ENCODE results near the gene ST8SIA3.

ST8SIA3 gene

DNA sequence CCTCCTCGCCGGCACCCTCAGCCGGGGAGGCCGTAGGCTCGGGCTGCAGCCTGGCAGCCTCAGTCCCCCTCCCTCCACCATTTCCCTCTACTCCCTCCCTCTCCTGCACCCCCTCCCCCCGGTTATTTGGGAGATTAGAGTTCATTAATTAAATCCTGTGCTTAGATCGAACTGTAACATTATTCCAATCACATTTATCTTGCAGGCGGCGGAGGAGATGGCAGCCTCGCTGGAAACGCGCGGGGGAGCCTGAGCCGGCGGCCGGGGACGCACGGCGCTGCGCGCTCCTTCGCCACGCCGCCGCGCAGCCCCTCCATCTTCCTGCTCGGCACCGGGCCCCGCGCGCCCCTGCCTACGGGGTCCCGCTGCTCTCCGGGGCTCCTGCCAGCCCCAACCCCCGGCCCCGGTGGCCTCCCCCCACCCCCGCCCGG is at the start of gene ST8SIA3:
TSS of gene ST8SIA3 (plus strand) at position 287 of the 431 bp plus-strand sequence. CDS start 290 bp downstream, outside the sequence.
- DNase-seq: no peak

- no peak for DNase-seq
Measured at GRCh38 chr18:57311472-57311871, 40.9 kb upstream of the ST8SIA3 start.

DNA sequence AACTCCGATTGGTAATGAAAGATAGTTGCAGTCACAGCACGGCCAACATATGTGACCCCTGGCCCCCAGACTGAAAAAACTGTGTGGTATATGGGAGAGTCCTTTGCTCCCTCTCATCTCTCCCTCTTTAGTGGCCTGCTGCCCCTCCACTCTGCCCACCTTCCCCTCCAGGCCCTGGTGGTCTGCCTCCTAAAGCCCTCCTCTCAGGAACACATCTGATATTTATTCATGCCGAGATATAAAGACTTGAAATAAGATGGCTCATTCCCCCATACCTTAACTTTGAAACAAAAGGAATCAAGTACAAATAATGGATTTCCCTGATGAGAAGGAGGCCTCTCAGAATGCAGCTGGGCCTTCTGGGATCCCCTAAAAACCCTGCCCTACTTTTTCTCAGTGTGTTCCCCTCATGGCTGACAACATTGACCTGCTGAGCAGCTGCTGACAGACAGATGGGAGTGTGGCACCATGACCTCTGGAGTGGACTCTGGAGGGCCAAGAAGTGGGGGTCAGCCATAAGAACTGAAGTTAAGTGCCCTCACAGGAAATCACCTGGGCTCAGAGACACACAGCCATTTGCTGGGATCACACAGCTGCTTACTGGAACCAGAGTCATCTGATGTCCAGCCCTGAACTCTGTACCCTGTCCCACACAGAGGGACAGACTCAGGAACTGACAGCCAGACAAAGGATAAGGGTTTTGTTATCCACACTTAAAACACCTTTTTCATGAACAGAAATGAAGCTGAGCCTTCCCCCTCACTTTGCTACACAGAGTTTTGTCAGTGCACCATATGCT is 39.8 kb upstream of the ST8SIA3 start:
- DNase-seq: no peak

DNA sequence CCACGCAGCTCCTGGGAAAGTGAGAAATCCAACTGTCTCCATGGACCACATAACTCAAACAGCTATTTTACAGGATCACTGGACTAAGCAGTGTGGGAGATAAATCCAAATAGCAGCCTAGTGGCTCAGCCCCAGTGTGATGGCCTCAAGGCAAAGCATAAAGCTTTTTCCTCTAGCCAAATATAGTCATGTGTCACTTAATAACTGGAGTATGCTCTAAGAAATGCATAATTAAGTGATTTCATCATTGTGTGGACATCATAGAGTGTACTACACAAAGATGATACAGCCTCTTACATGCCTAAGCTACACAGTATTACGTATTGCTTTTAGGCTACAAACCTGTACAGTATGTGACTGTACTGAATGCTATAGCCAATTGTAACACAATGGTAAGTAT is 31.8 kb upstream of the ST8SIA3 start:
- DNase-seq: no peak

- no peak for DNase-seq
Measured at GRCh38 chr18:57325491-57326166, 26.7 kb upstream of the ST8SIA3 start.

- no peak for DNase-seq
Measured at GRCh38 chr18:57326718-57327323, 25.5 kb upstream of the ST8SIA3 start.

- no peak for DNase-seq
Measured at GRCh38 chr18:57328665-57329064, 23.7 kb upstream of the ST8SIA3 start.

GRCh38 chr18:57329856-57330255 is 22.5 kb upstream of the ST8SIA3 start:
- no peak for DNase-seq

- no peak for DNase-seq
Measured at GRCh38 chr18:57331718-57332117, 20.6 kb upstream of the ST8SIA3 start.

- DNase-seq: no peak
Measured at GRCh38 chr18:57333940-57334339, 18.4 kb upstream of the ST8SIA3 start.

DNA sequence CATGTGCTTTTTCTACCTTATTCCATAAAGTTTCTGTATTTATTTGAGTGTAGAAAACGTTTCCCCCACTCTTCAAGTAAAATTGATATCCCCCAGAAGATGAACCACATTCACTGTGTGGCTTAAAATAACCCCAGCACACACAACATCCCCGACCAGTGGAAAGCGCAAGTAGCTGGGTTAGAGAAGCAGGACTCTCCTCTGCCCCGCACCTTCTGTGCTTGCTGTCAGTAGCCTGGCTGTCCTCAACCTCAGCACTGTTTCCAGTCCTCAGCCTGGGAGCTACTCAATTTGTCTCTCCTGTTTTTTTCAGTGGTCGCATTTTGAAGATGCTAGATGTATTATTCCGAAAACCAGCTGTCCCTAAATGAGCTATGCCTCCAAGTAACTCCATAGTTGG is 18.0 kb upstream of the ST8SIA3 start:
- no peak for DNase-seq

DNA sequence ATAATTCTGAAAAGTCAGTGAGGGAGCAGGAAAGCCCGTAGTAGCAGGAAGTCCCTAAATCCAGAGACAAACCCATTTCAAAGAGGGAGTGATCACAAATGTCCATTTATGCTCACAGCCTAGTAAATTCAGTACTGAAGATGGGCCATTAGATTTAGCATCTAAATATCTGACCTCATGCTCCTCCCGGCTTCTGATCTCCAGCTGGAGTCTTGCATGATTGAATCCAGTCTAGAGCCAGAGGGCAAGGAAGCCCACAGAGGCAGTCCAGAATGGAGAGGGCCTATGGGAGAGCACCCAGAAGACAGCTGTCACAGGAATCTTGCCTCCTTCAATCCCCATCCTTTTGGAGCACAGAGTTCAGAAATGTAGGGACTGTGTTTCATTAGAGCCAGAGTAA is 16.0 kb upstream of the ST8SIA3 start:
- no peak for DNase-seq

DNA sequence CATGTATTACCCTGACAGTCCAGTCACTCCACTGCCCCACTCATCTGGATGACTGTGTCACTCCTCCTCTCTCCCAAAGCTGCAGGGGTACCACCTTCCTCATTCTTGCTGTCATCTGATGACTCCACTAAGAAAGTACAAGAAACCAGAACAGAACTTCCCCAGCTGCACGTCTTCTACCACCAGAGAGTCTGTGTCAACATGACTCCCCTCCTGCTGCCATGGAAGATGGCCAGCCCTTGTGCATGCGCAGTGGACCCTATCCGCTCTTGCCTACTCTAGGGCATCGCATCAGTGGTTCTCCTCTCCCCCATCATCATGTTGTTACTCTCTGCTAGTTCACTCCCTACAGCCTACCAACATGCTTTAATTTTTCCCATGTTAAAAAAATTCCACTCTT is 14.5 kb upstream of the ST8SIA3 start:
- DNase-seq: no peak

GRCh38 chr18:57343833-57344232 is 8.5 kb upstream of the ST8SIA3 start:
- no peak for DNase-seq

DNA sequence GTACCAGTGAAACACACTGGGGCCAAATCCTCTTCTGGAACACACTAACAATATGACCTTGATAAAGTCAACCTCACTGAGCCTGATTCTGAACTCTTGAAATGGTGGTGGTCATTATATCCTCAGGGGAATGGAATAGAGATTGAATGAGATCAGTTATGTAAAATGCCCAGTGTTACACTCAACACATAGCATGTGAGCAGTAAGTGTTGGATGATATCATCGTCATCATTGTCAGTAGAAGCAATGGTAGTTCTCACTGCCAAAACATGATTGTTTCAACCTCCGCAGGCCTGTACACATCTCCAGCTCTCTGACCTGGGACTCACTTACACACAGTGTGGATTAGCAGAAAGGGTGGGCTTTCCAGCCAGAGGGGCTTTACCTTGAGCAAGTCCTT is 5.5 kb upstream of the ST8SIA3 start:
- DNase-seq: no peak

GRCh38 chr18:57347784-57348183 is 4.6 kb upstream of the ST8SIA3 start:
- DNase-seq: no peak

DNA sequence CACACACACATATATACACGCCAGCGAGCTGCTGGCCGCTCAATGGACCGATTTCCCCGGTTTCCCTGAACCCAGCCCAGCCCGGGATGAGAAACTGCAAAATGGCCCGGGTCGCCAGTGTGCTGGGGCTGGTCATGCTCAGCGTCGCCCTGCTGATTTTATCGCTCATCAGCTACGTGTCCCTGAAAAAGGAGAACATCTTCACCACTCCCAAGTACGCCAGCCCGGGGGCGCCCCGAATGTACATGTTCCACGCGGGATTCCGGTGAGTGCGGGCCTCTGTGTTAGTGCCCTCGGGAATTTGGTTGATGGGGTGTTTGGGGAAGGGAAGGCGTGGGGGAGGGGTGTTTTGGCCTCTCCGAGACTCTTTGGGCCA is 392 bp downstream of the ST8SIA3 start:
- DNase-seq: no peak

- no peak for DNase-seq
Measured at GRCh38 chr18:57353137-57353939, 981 bp downstream of the ST8SIA3 start.

GRCh38 chr18:57353940-57354461 is 1.6 kb downstream of the ST8SIA3 start:
- peak; percentile 62 for DNase-seq

GRCh38 chr18:57359433-57359832 is 7.1 kb downstream of the ST8SIA3 start:
- no peak for DNase-seq

DNA sequence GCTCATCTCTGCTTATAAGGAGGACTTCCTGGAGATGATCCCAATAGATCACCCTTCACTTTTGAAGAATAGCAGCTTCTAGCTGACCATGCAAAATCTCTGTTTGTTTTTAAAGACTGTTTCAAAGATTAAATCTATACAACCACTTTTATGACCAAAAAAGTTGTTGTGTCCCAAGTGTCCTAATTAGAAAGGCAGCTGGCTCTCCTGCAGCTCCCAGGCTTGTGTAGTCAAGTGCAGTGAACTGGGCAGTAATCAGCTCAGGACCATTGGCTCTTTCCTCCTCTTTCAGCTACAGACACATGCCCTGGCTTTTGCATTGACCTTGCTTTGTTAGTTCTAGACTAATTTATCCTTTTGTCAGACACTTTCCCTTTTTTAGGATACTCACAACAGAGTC is 10.4 kb downstream of the ST8SIA3 start:
- DNase-seq: no peak

DNA sequence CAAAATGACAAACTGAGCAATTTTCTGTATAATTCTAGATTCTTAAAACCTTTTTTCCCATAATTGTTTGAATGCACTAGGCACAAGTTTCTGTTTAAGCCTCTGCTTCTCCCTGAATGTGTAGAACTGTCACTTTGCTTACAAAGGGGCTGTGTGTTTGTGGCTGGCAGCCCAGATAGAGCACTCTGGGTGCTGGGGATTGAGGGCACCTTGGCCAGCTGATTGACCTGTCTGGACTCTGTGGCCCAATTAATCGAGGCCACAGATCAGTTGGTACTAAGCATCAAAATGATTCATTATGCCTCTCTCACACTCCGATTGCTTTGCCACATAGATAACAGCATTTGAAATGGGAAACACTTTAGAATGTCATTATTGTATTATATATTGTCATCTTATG is 12.1 kb downstream of the ST8SIA3 start:
- no peak for DNase-seq

DNA sequence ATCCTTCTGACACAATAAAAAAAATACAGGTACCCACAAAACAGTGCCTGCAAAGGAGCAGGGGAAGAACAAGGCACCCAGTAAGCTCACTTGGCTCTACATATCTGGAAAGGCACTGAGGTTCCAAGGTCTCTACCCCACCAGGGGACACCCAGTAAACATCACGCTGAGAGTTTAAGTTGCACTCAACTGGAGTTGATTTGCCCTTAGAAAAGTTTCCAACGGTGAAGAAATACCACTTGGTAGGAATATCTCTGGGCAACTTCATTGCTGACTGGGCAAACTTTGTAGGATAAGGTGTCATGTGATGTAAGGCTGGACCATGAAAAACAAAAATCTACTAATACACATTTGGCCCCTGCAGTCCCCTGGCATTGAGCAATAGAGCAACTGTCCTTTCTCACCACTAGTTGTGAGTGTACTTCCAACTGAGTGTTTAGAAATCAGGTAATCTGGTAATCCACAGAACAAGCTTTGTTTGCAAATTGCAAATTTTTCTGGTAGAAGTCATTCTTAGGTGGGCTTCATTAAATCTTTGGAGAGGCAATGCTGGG is 14.2 kb downstream of the ST8SIA3 start:
- DNase-seq: no peak
